Left kidney (tissue), 2 donors: Measurements from ENCODE around the gene TBC1D21. TPM values are rescaled to one million over a fixed set of nuclear protein-coding genes. Genes with fewer than 3 reads are reported as not detected.
A peak's percentile ranks its signal among the peaks of the same experiment; 100 is the strongest.

Source experiments
- DNase-seq: peaks from one replicate; pipeline ENCODE4 v3.0.0-alpha.2; 2013
- polyA plus RNA-seq: library from polyadenylated mRNA; unstranded; fragments of 120-200 nt; gene quantifications from one replicate; pipeline ENCODE4 v1.2.1, GENCODE V29; 2013; ENCODE audit not compliant: insufficient read length

Gene TBC1D21
- polyA plus RNA-seq, 1 donor, result not detected

DNA sequence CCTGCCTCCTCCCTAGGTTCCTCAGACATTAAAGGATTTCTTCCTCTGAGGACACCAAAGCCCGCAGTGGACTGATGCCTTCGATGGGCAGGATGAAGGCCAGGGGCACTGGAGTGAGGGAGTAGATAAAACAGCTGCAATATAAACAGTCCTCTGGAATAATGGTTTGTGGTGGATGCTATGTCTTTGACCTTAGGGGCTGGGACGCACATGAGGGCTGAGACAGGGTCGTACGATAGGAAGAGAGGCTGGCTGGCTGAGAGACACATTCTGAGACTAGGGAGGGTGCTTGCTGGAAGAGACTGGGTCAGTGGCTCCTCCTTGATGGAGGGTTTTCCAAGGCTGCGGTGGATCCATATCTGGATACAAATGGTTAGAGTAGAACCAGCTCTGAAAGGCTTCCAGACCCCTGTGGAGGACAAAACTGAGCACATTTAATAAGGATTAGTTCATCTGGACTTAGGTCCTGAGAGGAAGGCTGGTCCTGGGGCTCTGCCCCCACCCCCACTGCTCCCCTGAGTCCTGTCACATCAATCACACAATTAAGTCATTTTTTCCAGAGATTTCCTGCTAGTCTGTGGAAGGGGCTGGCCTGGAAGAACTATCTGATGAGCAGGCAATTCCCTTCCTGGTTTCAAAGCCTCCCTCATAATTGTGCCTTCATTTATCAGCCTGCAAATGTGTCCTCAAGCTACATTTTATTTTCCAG, 15.8 kb downstream of the TBC1D21 start:
- no peak for DNase-seq

DNA sequence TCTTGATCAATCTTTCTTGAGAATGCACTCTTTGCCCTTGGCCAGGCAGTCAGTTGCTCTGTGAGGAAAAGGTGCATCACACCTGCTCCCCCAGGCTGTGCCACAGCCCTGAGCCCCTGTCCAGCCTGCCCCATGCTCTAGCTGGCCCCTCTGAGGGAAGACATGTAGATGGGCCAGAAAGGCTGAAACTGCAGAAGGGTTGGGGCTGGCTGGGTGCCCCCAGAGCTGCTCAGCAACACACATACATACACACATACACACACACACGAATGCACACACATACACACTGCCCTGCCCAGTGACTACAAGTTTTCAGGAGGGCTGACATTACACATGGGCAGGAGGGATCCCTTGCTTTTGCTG, 16.4 kb downstream of the TBC1D21 start:
- no peak for DNase-seq

DNA sequence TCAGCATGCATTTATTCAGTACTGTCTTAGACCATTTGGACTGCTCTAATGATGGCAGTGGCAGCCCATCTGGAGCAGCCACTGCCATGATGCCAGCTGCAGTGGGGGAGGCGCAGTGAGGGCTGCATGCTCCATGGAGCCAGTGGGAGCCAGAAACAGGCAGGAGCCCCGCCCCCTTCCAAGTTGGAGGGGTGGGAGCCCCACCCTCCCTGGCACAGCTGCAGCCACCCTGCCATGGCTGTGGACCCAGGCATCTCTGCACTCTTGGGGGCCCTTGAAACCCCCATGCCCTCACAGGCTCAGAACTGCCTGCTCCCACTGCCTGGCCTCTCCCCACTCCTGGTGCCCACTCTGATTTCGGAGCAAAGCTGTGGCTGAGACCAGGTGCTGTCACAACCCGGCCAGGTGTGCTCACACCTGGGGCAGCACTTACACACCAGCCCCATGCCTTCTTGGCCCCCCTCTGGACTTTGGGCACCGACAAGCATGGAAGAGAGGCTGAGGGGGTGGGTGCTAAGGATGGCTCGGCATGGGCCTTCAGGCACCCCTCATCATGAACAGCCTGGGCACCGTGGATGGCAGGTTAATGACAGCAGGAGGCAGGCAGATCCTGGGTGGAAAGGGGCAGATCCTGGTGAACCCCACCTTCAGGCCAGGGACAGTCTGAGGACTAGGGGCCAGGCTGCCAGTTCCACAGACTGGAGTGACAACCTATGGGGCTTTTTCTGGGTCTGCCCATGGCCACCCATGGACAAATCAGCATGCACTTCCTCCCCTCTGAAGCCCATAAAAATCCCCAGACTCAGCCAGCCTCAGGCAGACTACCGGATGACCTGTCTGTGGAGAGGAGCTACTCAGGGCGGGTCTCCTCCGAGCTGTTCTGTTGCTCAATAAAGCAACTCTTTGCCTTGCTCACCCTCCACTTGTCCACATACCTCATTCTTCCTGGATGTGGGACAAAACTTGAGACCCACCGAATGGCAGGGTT, 18.3 kb downstream of the TBC1D21 start:
- DNase-seq, result no peak

DNA sequence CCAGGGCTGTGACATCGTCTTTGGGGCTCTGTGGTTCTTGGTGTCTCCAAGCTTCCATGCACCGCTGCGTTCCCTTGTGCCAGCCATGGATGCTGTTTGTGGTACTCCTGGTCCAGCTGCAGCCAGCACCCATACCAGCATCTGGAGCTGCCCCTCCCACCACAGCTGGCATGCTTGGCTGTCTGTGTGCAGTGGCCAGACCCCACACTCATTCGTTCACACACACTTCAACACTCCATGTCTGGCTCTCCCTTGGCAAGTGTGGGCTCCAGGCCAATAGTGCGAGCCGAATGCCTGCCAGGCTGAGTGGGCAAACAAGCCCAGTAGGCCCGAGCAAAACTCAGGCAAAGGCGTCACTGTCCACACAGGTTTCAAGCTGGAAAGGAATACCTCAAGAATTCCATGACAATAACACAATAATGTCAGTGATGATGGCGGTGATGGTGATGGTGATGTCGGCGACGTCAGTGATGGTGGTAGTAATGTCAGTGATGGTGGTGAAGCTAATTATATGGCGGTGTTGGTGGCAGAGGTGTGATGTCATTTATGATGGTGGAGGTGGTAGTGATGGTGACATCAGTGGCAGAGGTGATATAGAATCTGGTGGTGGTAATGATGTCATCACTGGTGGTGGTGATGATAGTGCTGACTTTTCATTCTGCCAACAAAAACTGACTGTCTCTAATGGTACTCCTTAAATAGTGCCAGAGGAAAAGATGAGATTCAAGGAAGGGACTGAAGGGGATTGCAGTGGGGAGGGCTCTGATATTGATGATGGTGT, 19.3 kb downstream of the TBC1D21 start:
- DNase-seq, result no peak

DNA sequence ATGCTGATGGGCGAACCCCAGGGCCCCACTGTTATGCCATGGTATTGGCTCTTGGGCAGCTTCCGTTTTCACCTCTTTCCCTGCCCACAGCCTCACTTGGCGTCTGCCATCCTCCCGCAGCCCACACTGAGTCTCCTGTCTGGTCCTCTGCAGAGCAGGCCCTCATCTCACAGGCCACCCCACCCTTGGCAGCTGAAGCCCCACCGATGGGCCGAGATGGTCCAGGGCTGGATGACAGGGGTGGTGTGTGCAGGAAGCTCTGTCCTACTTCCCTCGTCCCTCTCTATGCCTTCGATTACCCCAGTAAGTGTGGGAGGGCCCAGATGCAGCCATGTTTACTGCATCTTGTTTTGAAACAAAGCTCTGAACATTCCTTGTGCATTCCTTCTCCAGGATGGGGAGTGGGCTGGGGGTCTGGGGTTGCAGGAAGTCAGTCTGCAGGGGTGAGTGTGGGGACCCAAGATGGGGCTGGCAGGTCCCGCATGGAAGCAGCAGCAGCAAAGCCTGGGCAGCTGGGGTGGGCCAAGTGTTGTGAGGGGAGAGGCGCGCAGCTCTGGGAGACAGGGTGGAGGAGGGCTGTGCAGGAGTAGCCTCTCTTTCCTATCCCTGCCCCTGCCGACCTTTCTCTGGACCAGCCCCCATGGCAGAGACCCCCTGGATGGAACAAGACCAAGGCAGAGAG, 20.9 kb downstream of the TBC1D21 start:
- DNase-seq, result no peak

DNA sequence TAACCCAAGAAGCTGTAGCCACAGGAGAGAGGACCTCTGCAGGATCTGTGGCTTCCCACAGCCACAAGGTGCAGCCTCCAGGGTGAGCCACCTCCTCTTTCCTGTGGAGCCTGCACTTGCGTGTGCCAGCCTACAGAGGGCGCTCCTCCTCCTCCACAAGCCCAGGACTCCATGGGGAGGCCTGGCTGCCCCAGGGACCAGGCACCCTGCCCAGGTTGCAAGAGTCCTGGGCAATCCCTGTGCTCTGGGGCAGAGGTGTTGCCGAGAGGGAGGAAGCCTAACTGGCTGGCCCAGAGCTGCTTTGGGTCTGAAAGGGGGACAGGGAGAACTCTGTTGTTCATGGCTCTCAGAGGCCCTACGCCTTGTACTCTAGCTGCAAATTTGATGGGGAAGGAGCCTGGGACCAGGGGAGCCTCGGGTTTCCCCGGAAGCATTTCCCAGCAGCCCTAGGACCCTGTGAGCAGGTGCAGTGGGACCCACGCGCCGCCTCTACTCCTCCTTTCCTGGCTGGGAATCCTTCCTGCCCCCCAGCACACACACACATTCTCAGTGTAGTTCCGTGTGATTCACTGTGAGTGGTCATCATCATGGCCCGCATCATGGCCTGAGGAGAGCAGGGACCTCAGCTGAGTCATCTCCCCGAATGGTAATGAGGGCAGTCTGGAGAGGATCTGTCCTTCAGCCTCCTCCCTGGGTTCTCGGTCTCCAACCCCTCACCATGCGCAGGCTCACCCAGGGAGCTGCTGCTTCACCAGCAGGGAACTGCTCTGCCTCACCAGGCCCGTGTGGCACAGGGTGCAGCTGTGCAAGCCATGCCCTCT, 24.3 kb downstream of the TBC1D21 start:
- DNase-seq, result no peak

DNA sequence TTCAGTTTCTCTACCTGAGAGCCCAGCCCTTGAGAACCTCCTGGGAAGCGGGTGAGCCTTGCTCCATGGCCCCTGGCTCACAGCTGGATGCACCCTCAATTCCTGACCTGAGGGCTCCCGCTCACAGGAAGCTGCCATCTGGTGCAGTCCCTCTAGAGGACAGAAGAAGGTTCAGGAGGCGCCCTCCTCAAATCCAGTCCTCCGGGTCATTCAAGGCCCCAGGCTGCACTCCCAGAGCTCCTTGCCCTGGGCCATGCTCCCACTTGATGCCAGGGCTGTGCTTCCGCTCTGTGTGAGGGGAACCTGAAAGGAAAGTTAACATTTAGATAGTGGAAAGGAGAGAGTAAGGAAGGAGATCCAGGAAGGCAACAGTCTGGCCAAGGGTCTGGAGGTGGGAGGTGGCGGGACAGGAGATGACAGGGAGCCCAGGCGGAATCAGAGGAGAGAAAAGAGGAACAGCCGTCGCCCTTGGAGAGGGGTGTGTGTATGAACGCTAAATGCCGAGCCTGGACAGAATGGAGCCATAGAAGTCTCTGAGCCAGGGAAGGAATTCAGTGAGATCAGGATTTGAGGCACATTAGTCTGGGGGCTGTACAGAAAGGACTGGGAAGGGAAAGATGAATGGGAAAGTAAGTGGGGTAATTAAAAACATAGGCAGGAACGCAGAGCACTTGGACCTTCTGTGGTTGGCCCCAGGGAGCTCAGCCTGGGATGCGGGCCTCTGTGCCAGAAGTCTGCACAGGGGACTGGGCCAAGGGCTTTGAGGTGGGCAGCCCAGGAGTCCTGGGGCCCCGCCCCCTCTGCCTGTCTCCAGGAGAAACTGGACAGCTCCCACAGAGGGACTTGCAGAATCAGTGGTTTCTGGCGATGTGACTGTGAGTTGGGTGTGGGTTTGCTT, 26.1 kb downstream of the TBC1D21 start:
- DNase-seq, result no peak

DNA sequence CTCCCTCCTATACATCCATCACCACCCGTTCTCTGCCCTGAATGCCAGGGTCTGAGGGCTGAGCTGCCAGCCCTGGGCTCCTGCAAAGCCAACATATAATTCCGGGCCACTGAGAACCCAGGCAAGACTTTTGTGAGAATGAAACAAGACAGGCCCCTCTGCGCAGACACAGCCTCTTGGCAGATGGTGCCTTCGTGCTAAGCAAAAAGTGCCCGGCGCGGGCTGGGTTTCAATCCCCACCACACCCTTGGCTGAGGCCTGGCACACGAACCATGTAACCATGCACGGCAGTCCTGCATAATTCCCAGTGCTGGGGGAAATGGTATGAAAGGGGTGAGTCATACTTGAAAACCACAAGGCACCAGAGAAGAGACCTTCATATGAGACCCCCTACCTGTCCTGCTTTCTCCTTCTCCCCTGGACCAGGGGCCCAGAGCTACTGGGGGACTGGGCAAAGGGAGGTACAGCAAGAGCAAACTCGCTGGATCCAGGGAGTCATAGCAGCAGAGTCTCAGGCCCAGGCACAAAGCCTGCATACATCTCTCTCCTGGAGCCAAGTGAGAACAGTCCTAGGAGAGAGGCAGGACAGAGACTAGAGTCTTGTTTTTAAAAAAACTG, 26.8 kb downstream of the TBC1D21 start:
- DNase-seq, result no peak

DNA sequence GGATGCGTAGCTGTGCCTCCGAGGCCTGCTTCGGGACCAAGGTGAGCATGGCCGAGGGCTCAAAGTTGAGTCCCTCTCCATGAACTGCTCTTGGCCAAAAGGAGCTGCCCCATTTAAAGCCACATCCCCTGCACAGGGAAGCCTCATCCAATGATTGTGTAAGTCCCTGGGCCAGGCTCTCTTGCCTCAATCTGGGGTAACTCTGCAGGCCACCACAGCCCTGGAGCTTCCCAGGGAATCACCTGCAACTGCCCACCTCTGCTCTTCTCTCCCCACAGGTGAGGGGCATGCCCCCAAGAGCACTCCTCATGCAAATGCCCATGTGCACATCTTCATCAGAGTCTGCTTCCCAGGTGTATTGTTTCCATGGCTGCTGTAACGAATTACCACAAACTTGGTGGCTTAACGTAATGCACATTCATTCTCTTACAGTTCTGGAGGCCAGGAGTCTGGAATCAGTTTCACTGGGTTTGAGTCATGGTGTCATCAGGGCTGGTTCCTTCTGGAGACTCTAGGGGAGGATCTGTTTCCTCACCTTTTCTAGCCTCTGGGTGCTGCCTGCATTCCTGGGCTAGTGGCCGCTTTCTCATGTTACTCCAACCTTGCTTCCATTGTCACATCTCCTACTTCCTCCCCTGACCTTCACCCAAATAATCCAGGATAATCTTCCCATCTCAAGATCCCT, 27.9 kb downstream of the TBC1D21 start:
- DNase-seq, result no peak

DNA sequence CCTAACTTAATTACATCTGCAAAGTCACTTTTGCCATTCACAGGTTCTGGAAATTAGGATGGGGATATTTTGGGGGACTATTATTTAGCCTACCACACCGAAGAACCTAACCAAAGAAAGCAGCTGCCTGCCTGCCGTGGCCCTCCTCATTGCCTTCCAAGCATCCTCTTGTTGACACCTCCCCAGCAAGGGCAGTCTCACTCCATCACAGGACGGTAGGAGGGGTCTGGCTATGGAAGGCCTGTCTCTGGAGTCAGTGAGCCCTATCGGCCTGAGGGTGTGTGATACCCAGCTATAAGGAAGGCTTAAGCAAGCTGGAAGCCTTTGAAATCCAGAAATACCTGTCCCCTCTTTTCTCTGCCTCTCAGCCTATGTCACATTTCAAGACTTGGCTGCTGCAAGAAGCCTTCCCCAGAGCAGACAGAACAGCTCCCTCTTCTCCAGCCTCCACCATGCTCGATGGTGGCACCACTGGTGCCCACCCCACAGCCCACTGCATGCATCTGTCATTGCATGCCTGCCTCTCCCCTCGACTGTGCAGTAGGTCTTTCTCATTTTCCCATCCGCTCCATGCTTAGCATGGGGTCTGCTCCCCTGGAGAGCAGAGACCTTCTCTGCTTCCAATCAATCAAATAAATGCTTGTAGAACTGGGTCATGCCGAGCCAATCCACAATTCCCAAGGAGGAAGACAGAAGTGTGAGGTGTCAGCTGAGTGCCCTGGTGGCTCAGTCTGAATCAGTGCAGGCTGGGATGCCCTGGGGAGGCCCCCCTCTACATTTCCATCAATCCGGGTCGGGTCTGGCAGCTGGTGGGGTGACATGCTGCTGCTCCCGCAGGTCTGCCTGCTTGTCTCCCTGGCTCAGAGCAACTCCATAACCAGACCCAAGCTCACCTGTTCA, 29.0 kb downstream of the TBC1D21 start:
- no peak for DNase-seq

DNA sequence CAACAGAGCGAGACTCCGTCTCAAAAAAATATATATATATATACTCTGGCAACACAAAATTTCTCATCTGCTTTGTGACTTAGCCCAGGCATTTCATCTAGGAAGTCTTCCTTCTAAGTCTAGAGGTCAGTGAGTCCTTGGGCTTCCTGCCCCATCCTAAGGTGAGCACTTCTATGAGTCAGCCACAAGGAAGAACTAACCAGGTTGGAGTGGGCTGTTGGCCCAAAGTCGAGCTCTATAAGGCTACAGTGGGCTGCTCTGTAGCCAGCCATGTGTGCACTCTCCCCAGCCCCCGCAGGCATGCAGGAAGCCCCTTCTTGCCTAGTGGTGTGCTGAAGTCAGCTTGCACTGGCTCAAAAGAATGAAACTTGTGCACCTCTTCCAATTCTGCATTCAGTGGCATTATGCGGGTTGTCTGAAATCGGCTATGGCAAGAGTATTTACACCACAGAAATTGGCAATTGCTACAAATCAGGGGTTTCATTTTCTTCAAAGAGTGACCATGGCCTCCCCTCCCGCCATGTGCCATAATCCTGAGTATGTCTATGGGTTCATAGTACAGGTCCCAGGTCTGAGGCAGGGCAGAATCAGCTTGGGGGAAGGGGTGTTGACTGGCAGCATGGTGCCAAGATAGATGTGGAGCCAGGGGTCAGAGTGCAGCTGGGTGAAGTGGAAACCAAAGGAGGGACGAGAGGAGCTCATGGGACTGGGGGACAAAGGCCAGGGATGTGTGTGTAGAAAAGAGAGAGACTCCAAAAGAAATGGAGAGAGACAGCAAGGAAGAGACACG, 30.9 kb downstream of the TBC1D21 start:
- DNase-seq, result no peak

DNA sequence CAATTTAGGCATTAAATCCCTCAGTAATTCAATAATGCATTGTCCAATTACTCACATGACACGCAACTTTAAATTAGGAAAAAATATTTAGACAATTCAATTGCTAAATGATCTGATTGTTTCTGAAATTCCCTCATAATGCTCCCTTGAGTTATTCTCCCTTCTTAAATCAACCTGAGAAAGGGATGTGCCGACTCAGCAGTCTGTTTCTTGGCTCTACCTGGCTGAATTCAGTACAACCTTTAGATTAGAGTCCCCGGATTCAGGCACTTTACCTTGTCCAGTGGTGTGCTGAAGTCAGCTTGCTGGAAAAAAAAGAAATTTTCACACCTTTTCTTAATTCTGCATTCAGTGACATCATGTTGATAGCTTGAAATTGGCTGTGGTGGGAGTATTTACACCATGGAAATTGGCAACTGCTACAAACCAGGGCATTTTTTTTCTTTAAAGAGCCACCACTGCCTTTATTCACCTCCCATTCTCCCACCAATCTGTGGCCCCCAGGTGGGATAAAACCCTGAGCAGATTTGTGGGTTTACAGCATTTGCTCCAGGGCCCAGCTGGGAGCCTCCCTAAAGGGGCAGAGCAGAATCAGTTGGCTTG, 32.0 kb downstream of the TBC1D21 start:
- DNase-seq, result no peak

DNA sequence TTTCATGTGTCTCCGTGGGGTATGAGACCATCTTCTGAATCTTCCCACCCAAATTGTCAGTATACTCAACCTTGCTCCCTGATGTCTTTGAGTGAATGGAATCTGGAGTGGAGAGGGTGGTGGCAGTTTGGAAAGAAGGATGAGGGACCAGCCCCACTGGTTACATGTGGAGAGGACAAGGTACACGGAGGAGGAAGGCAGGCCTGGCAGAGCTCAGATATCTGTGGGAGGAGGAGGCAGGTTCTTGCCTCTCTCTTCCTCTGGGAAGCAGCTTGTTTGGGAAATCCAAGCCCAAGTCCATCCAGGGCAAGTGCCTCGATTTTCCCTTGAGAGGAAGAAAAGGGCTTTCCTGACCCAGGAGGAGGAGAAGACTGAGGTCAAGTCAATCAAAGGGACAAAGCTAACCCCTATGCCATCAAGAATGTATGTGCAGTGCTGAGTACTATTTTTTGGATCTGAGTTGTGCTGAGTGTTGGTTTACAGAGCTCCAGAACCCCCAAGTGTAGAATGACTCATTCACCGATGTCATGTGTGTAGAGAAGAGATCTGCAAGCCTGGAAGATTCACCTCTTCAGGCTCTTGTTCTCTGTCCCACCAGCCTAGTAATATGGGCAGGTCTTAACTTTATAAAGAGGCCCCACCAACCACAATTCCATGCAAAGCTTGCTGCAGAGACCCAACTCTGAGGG, 33.1 kb downstream of the TBC1D21 start:
- no peak for DNase-seq

DNA sequence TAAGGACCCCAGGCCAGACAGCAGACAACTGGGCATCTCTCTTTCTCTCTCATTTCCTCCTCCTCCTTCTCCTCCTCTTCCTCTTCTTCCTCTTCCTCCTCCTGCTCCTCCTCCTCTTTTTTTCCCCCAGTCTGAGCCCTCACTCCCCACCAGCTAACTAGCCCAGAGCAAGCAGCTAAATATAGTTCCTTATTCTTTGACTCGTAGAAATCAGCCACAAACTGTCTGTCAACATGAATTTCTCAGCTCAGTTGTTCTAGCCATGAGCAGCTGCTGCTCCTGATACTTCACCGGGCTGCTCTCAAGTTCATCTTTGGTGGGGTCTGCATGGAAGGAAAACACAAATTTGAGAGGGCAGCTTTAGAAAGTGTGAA, 33.7 kb downstream of the TBC1D21 start:
- no peak for DNase-seq

DNA sequence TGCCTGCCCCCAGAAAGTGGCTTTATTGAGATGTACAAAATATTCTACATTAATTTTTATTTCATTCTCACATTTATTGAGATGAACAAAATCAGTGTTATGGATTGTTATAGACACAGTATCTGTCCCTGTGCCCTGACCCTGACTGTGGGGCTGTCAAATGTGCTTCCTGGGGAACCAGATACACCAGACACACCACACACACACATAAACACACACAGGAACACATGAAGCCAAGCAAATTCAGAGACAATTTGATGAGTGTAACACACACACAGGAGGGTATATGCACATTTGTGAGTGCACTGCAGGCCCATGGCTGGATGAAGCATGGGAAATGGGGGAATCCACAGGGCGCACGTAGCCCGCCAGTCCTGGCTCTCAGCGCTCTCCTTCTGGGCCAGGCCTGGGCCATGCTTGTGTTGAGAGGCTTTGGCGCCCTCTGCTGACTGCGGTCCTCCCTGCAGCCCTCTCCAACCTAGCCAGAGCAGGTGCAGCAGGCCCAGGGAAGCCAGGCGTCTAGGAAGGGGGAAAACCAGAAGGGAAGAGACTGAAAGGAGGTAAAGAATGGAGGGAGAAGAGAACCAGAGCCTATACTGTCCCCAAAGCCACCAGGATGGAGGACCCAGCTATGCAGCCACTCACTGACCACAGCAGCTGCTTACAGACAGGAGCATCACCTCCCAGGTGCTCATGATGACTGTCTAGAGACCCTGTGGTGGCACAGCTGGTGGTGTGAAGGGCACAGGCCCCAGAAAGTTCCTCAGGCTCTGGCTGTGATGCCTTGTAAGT, 34.9 kb downstream of the TBC1D21 start:
- peak; percentile 64 for DNase-seq
